Upper lobe of left lung (tissue), 6 donors: ENCODE measurements around the gene PDZD8. TPM values are rescaled to one million over a fixed set of nuclear protein-coding genes. Genes with fewer than 3 reads are reported as not detected.

Experiments used
- ATAC-seq, 2 donors: fragments of 200-7000 bp; cut with Tn5 transposase; one replicate each; pipeline ENCODE4 v1.9.1; 2022; ENCODE audit warnings: mild to moderate bottlenecking in 2 of 2, moderate library complexity in 2 of 2; ENCODE audit not compliant: low FRiP score in 2 of 2
- DNase-seq, 2 donors: peaks; one replicate each; pipeline ENCODE4 v3.0.0-alpha.2; 2019 to 2020
- H3K27ac ChIP-seq, 4 donors: fragments of 200-600 bp; sonication (generic); one replicate each; pipeline ENCODE4 v1.5.1; 2016 to 2019
- H3K27me3 ChIP-seq, 4 donors: fragments of 200-600 bp; sonication (generic); one replicate each; pipeline ENCODE4 v1.5.1; 2017 to 2019
- H3K36me3 ChIP-seq, 4 donors: fragments of 200-600 bp; sonication (generic); one replicate each; pipeline ENCODE4 v1.5.1; 2016 to 2019
- H3K4me1 ChIP-seq, 4 donors: fragments of 200-600 bp; sonication (generic); one replicate each; pipeline ENCODE4 v1.5.1; 2018 to 2019
- H3K4me3 ChIP-seq, 4 donors: fragments of 200-600 bp; sonication (generic); one replicate each; pipeline ENCODE4 v1.5.1; 2017 to 2019; ENCODE audit warnings: mild to moderate bottlenecking in 2 of 4, moderate library complexity in 1 of 4
- H3K9me3 ChIP-seq, 4 donors: fragments of 200-600 bp; sonication (generic); one replicate each; pipeline ENCODE4 v1.5.1; 2018 to 2019
- CTCF ChIP-seq, 6 experiments: fragments of 450-650 bp in 4 of 6; fragments of 200-600 bp in 2 of 6; sonication (generic) in 2 of 6; IDR thresholded peaks; one replicate each; pipeline ENCODE4 v1.5.1; 2016 to 2019; ENCODE audit warnings: antibody characterized with exemption in 6 of 6
- EP300 ChIP-seq, 4 donors: sonication (generic); formaldehyde crosslinking; IDR thresholded peaks; one replicate each; pipeline ENCODE4 v1.5.1; 2017; ENCODE audit warnings: antibody characterized with exemption in 4 of 4, control low read depth in 2 of 4
- POLR2A ChIP-seq, 4 donors: fragments of 450-650 bp; IDR thresholded peaks; one replicate each; pipeline ENCODE4 v1.5.1; 2016 to 2017; ENCODE audit warnings: antibody characterized with exemption in 4 of 4, mild to moderate bottlenecking in 2 of 4
- POLR2AphosphoS5 ChIP-seq, 2 donors: sonication (generic); formaldehyde crosslinking; IDR thresholded peaks; one replicate each; pipeline ENCODE4 v1.5.1; 2017; ENCODE audit warnings: antibody characterized with exemption in 2 of 2
- WGBS, 2 donors: methylation state at CpG; one replicate each; pipeline ENCODE4 v1.1.5; 2017 to 2018; 5-methylcytosine and 5-hydroxymethylcytosine counted together
- total RNA-seq, 6 donors: library from RNA; depleted of rRNA in 4 of 6; stranded (reverse); fragments of >200 nt in 4 of 6; gene quantifications; one replicate each; pipeline versions ENCODE4 v1.1.0 to v1.2.1, GENCODE V29; 2016 to 2021
- donor health status: DM: no; HTN: no; CAD: no; lungs with moderate emphysema.
- donor health status: DM: no; HTN: yes; CAD: no; lungs with severe emphysema.

Gene PDZD8
- total RNA-seq, 6 donors from 2014 or later, result 18.9 to 42.0 (median 34.0) TPM

- no peak for TF ChIP-seq POLR2A (IDR thresholded peaks at IDR 0.05)
- no peak for TF ChIP-seq CTCF (IDR thresholded peaks at IDR 0.05)
- Histone ChIP-seq H3K27ac (no peak overlapping the region), H3K4me1 (peaks cover 27 to 64% (median 29%) of the 10 kb centered on the region in 4 donors), H3K36me3 (no peaks in the 10 kb centered on the region), H3K4me3 (no peak overlapping the region), H3K9me3 (no peaks in the 10 kb centered on the region), H3K27me3 (no peaks in the 10 kb centered on the region)
- DNase-seq (no peak), ATAC-seq (no peak)
Observed at GRCh38 chr10:117362313-117362712, 12.9 kb downstream of the PDZD8 start.

GRCh38 chr10:117360994-117361667 lies 14.1 kb downstream of the PDZD8 start:
- H3K36me3 ChIP-seq, result no peaks in the 10 kb centered on the region
- TF ChIP-seq POLR2A (IDR thresholded peaks at IDR 0.05), result no peak
- ATAC-seq (no peak), DNase-seq (no peak)
- H3K4me3 ChIP-seq, result no peak overlapping the region
- no peak overlapping the region for H3K27ac ChIP-seq
- WGBS, 2 donors, result 22 to 33% methylated on average over 3 of the region's 3 CpGs
- peaks cover 17 to 53% (median 27%) of the 10 kb centered on the region in 4 donors for H3K4me1 ChIP-seq
- no peaks in the 10 kb centered on the region for H3K27me3 ChIP-seq
- no peaks in the 10 kb centered on the region for H3K9me3 ChIP-seq

DNA sequence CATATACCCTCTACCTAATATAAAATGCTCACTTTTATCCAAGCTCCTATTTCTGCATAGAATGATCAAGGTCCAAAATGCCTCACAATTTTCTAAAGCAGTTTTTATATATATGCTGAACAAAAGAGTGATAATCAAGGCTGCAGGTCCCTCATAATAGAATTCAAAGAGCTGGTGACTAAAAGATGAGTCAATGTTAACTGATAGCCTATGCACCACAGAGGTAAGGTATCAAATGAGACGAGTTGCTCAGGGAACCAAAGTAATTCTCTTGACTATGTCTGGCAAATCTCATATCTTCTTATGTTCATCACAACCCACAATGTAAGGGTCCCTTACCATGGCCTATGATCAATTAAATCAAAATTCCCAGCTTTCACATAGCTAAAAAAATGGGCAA lies 15.2 kb downstream of the PDZD8 start:
- WGBS, 2 donors, result 89 to 92% methylated on average over 1 of the region's 1 CpG

GRCh38 chr10:117355072-117355471 lies 20.2 kb downstream of the PDZD8 start:
- Histone ChIP-seq H3K9me3 (no peaks in the 10 kb centered on the region), H3K4me1 (peaks cover 0 to 19% (median 9%) of the 10 kb centered on the region in 4 donors), H3K36me3 (no peaks in the 10 kb centered on the region), H3K27ac (no peak overlapping the region), H3K4me3 (no peak overlapping the region), H3K27me3 (no peaks in the 10 kb centered on the region)
- no peak for TF ChIP-seq EP300 (IDR thresholded peaks at IDR 0.05)
- no peak for TF ChIP-seq POLR2A (IDR thresholded peaks at IDR 0.05)
- TF ChIP-seq POLR2AphosphoS5 (IDR thresholded peaks at IDR 0.05), result no peak
- no peak for TF ChIP-seq CTCF (IDR thresholded peaks at IDR 0.05)
- DNase-seq (no peak), ATAC-seq (no peak)
- WGBS, 2 donors, result 73 to 79% methylated on average over 3 of the region's 3 CpGs

More for the DNA sequence above, 15.2 kb downstream of the PDZD8 start:
- DNase-seq, result no peak
- no peak for ATAC-seq
- Histone ChIP-seq H3K4me1 (peaks cover 9 to 42% (median 25%) of the 10 kb centered on the region in 4 donors), H3K27me3 (no peaks in the 10 kb centered on the region), H3K27ac (no peak overlapping the region), H3K4me3 (no peak overlapping the region), H3K9me3 (no peaks in the 10 kb centered on the region), H3K36me3 (no peaks in the 10 kb centered on the region)
- TF ChIP-seq CTCF (IDR thresholded peaks at IDR 0.05) (no peak), EP300 (IDR thresholded peaks at IDR 0.05) (no peak), POLR2AphosphoS5 (IDR thresholded peaks at IDR 0.05) (no peak), POLR2A (IDR thresholded peaks at IDR 0.05) (no peak)

DNA sequence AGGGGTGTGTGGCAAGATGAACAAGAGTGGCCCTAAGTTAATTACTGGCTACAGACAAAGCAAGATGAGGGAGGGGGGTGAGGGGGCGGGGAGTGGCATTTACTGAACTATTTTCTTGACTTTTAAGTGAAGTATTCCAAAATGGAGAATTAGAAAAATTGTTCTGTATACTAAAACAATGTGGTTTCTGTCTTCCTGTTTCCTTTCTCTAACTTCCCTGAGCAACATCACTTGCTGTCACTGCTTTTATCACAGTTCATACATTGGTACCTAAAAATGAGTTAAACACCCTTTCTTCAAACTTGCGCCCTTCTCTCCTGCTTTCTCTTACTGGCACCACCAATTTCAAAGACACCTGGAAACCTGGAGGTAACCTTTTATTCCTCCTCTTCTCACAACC lies 21.6 kb downstream of the PDZD8 start:
- H3K4me1 ChIP-seq, result peaks cover 0 to 27% (median 17%) of the 10 kb centered on the region in 4 donors
- DNase-seq, result no peak
- no peaks in the 10 kb centered on the region for H3K27me3 ChIP-seq
- no peaks in the 10 kb centered on the region for H3K9me3 ChIP-seq
- TF ChIP-seq CTCF (IDR thresholded peaks at IDR 0.05), result no peak
- no peak for TF ChIP-seq POLR2A (IDR thresholded peaks at IDR 0.05)
- no peak for TF ChIP-seq POLR2AphosphoS5 (IDR thresholded peaks at IDR 0.05)
- no peak for TF ChIP-seq EP300 (IDR thresholded peaks at IDR 0.05)
- H3K27ac ChIP-seq, result no peak overlapping the region
- H3K4me3 ChIP-seq, result no peak overlapping the region
- ATAC-seq, result no peak
- 80 to 88% methylated on average over 2 of the region's 2 CpGs for WGBS, 2 donors
- H3K36me3 ChIP-seq, result no peaks in the 10 kb centered on the region
